ENCODE measurements around the gene XPNPEP1. TPM values are rescaled to one million over a fixed set of nuclear protein-coding genes. Genes with fewer than 3 reads are reported as not detected.

Gene XPNPEP1
- total RNA-seq, 2 experiments from 2014 or later, result 50.3 to 54.3 TPM

DNA sequence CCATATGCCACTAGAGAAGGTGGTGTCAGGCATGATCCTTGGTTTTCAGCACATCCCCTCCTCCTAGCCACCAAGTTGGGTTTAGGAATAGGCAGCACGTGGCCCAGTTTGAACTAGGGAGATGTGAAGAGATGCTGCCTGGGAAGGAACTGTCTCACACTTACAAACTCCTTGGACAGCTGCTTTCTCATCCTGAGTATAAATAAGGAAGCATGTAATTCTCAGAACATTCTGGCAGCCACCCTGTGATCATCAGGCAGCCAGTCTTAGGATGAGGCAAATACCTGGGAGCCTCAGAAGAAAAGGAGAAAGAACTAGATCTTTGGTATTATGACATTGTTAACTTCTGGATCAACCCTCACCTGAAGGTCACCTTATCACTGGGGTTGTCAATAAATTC is 21.3 kb upstream of the XPNPEP1 start:
- ATAC-seq (ENCODE audit: poor library complexity), result no peak
- DNase-seq, result no peak
- Histone ChIP-seq H3K9me3 (ENCODE audit: control insufficient read depth in 1 of 2, insufficient read depth in 1 of 2, low read length in 2 of 2) (no peaks in the 10 kb centered on the region), H3K27me3 (ENCODE audit: control insufficient read depth in 1 of 2, insufficient read depth in 2 of 2, low read length in 2 of 2) (no peaks in the 10 kb centered on the region), H3K27ac (ENCODE audit: low read depth in 1 of 2, low read length in 2 of 2) (no peak overlapping the region), H3K4me3 (ENCODE audit: low read length) (no peak overlapping the region), H3K4me1 (ENCODE audit: insufficient read depth, low read length) (peaks cover 1% of the 10 kb centered on the region), H3K36me3 (ENCODE audit: insufficient read depth, low read length) (no peaks in the 10 kb centered on the region)
- no peak overlapping the region for H3K27ac Mint-ChIP-seq
- TF ChIP-seq, protein P1, sequence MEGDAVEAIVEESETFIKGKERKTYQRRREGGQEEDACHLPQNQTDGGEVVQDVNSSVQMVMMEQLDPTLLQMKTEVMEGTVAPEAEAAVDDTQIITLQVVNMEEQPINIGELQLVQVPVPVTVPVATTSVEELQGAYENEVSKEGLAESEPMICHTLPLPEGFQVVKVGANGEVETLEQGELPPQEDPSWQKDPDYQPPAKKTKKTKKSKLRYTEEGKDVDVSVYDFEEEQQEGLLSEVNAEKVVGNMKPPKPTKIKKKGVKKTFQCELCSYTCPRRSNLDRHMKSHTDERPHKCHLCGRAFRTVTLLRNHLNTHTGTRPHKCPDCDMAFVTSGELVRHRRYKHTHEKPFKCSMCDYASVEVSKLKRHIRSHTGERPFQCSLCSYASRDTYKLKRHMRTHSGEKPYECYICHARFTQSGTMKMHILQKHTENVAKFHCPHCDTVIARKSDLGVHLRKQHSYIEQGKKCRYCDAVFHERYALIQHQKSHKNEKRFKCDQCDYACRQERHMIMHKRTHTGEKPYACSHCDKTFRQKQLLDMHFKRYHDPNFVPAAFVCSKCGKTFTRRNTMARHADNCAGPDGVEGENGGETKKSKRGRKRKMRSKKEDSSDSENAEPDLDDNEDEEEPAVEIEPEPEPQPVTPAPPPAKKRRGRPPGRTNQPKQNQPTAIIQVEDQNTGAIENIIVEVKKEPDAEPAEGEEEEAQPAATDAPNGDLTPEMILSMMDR (IDR thresholded peaks at IDR 0.05), result no peak
- ChIA-PET POLR2A (no interaction called here), CTCF (no interaction called here)
- H3K4me1 Mint-ChIP-seq (ENCODE audit: low read depth), result peaks cover 8% of the 10 kb centered on the region
- intact Hi-C loops (cut with DNase I, micrococcal nuclease), result no loop called here
- H3K27me3 Mint-ChIP-seq, result no peaks in the 10 kb centered on the region
- no peaks in the 10 kb centered on the region for H3K9me3 Mint-ChIP-seq
- H3K4me3 Mint-ChIP-seq, result no peak overlapping the region
- H3K36me3 Mint-ChIP-seq (ENCODE audit: low read depth), result no peaks in the 10 kb centered on the region

DNA sequence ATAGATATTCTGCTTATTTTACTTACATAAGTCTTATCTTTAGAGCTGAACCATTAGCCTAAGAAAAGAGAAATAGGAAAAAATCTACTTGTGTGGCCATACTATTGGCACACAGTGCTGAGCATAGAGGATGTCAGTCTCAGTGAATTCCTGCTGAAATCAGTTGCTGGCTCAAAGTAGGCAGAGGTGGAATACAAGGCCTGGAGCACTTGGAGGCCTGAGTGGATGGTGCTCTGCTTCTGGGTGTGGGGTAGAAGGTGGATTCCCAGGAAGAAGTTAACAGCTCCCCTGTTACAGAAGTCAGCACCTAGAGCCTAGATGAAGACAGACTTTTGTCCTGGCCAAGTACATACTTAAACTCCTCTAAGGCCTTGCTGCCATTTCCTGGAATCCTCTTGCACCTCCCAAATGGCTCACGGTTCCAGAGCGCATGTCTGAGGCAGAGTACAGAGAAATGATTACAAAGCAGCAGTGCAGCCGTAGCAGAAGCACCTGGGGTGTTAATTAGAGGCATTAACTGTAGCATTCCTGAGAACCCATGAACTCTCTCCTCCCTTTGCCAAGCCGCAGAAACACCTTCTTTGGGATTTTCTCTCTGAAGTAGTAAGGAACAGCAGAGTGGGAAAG is 18.0 kb upstream of the XPNPEP1 start:
- peaks cover 38% of the 10 kb centered on the region for H3K4me1 Mint-ChIP-seq (ENCODE audit: low read depth)
- no peak overlapping the region for H3K4me3 ChIP-seq (ENCODE audit: low read length)
- CTCF ChIA-PET, result interaction anchor here (0.7 kb wide), 1 partner anchor 57 kb away, joined by 3 read pairs; no protein-coding TSS in a partner anchor
- intact Hi-C loops (cut with DNase I, micrococcal nuclease), result no loop called here
- H3K4me1 ChIP-seq (ENCODE audit: insufficient read depth, low read length), result peaks cover 26% of the 10 kb centered on the region
- H3K27ac Mint-ChIP-seq, result no peak overlapping the region
- no peak overlapping the region for H3K4me3 Mint-ChIP-seq
- DNase-seq (no peak), ATAC-seq (ENCODE audit: poor library complexity) (no peak)
- no peaks in the 10 kb centered on the region for H3K27me3 ChIP-seq (ENCODE audit: control insufficient read depth in 1 of 2, insufficient read depth in 2 of 2, low read length in 2 of 2)
- H3K9me3 Mint-ChIP-seq, result no peaks in the 10 kb centered on the region
- H3K27me3 Mint-ChIP-seq, result no peaks in the 10 kb centered on the region
- no peak overlapping the region for H3K27ac ChIP-seq (ENCODE audit: low read depth in 1 of 2, low read length in 2 of 2)
- no peaks in the 10 kb centered on the region for H3K9me3 ChIP-seq (ENCODE audit: control insufficient read depth in 1 of 2, insufficient read depth in 1 of 2, low read length in 2 of 2)
- POLR2A ChIA-PET, result no interaction called here
- no peaks in the 10 kb centered on the region for H3K36me3 ChIP-seq (ENCODE audit: insufficient read depth, low read length)
- TF ChIP-seq, protein P1 (IDR thresholded peaks at IDR 0.05), result no peak
- H3K36me3 Mint-ChIP-seq (ENCODE audit: low read depth), result no peaks in the 10 kb centered on the region

DNA sequence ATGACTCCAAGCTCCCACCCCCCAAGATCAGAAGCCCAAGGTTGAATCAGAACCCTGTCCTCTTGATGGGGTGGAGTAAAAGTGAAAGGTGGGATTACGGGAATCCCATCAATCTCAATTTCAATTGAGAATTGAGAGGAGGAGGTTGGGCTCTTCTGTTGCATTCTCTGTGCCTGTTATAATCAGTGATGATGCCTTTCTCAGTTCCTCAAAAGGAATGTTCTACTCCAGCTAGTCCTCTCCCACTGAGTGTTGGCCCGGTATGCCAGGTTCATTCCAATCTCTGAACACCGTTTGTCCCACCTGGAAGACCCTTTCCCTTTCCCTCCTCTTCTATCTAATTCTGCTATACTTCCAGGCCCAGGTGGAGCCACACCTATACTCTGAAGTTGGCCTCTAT is 17.2 kb upstream of the XPNPEP1 start:
- TF ChIP-seq, protein P1 (IDR thresholded peaks at IDR 0.05), result no peak
- H3K9me3 Mint-ChIP-seq, result no peaks in the 10 kb centered on the region
- Histone ChIP-seq H3K9me3 (ENCODE audit: control insufficient read depth in 1 of 2, insufficient read depth in 1 of 2, low read length in 2 of 2) (no peaks in the 10 kb centered on the region), H3K36me3 (ENCODE audit: insufficient read depth, low read length) (no peaks in the 10 kb centered on the region), H3K4me1 (ENCODE audit: insufficient read depth, low read length) (peaks cover 31% of the 10 kb centered on the region), H3K27ac (ENCODE audit: low read depth in 1 of 2, low read length in 2 of 2) (no peak overlapping the region), H3K4me3 (ENCODE audit: low read length) (no peak overlapping the region), H3K27me3 (ENCODE audit: control insufficient read depth in 1 of 2, insufficient read depth in 2 of 2, low read length in 2 of 2) (no peaks in the 10 kb centered on the region)
- H3K4me3 Mint-ChIP-seq, result no peak overlapping the region
- H3K27me3 Mint-ChIP-seq, result no peaks in the 10 kb centered on the region
- no peak overlapping the region for H3K27ac Mint-ChIP-seq
- ChIA-PET POLR2A (interaction anchor here (1.1 to 1.5 kb wide), 3 partner anchors 67 to 181 kb away, joined by 3 to 4 read pairs (median 4); partner anchors contain the start of gene ADD3), CTCF (no interaction called here)
- DNase-seq (no peak), ATAC-seq (ENCODE audit: poor library complexity) (no peak)
- no peaks in the 10 kb centered on the region for H3K36me3 Mint-ChIP-seq (ENCODE audit: low read depth)
- intact Hi-C loops (cut with DNase I, micrococcal nuclease), result no loop called here
- H3K4me1 Mint-ChIP-seq (ENCODE audit: low read depth), result peaks cover 45% of the 10 kb centered on the region
